Right lung (tissue), 5 donors: ENCODE data around the gene SPTB. TPM values are rescaled to one million over a fixed set of nuclear protein-coding genes. Genes with fewer than 3 reads are reported as not detected.

Source experiments
- DNase-seq, 2 donors: peaks; one replicate each; pipeline ENCODE4 v3.0.0-alpha.2; 2013
- polyA plus RNA-seq, 5 donors: library from polyadenylated mRNA; unstranded; fragments of 120-200 nt; gene quantifications; one replicate each; pipeline versions ENCODE4 v1.2.1 to v1.2.3, GENCODE V29; 2013; ENCODE audit warnings: inconsistent platforms in 1 of 5, low replicate concordance in 1 of 5; ENCODE audit not compliant: insufficient read length in 5 of 5, insufficient read depth in 1 of 5

Gene SPTB
- polyA plus RNA-seq, 5 donors = 2.7 to 8.0 (median 4.3) TPM

DNA sequence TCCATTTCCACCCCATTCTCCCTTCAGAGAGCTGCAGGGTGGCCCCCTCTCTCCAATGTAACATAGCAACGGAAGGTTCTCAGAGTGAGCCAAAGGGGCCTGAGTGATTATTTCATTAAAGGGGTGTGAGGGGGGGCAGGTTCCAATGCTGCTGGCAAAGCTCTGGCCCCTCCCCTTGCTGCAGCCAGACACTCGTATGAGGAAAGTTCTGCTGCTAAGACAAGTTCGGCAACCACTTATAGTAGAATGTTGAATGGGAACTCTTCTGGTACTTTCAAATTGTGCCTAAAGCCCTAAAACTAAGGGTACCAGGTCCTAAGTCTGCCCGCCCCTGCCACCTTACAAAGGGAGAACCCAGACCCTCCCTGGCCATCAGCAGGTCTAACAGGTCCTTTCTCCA lies 125.7 kb downstream of the SPTB start:
- DNase-seq = no peak

GRCh38 chr14:64753374-64753773 lies 126.3 kb downstream of the SPTB start:
- no peak for DNase-seq

- no peak for DNase-seq
These were observed 126.8 kb downstream of the SPTB start for GRCh38 chr14:64752909-64753308.

GRCh38 chr14:64748995-64749714 lies 130.6 kb downstream of the SPTB start:
- no peak for DNase-seq

- no peak for DNase-seq
These were observed 131.2 kb downstream of the SPTB start for GRCh38 chr14:64748521-64748920.

DNA sequence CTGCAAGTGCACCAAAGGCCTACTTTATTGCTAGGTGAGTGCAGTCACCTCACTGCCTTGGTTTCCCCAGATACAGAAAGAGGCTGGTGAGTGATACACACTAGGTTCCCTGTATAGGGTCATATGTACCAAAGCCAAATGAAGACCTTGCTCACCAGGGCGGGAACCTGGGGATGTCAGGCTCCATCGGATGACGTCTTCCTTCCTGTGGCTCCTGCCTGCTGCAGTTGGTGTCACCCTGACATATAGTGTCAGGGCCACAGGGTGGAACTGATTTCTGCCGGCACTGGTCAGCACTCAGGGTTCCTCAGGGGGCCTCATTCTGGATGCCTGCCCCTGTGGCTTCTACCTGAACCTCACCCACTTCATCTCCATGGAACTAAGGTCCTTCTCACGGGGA lies 132.4 kb downstream of the SPTB start:
- no peak for DNase-seq

- no peak for DNase-seq
These were observed 133.1 kb downstream of the SPTB start for GRCh38 chr14:64746298-64747250.

GRCh38 chr14:64745511-64746091 lies 134.1 kb downstream of the SPTB start:
- DNase-seq = no peak

DNA sequence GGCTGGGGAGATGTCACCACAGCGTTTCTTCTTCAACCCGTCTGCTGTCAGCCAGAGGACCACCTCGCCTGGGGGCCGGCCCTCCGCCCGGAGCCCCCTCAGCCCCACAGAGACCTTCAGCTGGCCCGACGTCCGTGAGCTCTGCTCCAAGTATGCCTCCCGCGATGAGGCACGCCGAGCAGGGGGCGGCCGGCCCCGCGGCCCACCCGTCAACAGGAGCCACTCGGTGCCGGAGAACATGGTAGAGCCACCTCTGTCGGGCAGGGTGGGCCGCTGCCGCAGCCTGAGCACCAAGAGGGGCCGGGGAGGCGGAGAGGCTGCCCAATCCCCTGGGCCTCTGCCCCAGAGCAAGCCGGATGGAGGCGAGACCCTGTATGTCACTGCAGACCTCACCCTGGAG lies 136.6 kb downstream of the SPTB start:
- no peak for DNase-seq

- DNase-seq = no peak
These were observed 137.7 kb downstream of the SPTB start for GRCh38 chr14:64741961-64742360.

- DNase-seq = no peak
These were observed 138.5 kb downstream of the SPTB start for GRCh38 chr14:64741200-64741599.

DNA sequence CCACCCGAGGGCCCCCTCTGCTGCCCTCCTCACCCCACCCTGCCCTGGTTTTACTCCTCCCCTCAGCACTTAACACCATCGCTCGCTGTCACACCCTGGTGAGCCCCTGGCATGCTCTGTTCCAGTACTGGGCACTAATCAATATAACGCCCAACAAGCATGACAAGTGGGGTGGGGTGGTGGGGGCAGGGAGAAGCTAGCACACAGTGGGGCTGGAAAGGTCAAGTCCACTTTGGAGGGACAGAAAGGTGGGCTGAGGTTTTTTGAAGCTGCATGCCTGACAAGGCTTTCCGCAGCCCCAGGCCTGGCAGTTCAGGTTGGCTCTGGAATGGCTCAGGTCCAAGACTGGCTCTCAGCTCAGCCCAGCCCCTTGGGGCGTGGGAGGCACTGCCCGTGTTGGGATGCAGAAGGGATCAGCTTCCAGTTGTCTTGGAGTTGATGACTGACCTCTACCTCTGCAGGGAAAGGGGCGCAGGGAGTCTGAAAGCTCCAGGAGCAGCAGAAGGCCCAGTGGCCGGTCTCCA lies 141.4 kb downstream of the SPTB start:
- no peak for DNase-seq

- no peak for DNase-seq
These were observed 142.1 kb downstream of the SPTB start for GRCh38 chr14:64737391-64738280.

DNA sequence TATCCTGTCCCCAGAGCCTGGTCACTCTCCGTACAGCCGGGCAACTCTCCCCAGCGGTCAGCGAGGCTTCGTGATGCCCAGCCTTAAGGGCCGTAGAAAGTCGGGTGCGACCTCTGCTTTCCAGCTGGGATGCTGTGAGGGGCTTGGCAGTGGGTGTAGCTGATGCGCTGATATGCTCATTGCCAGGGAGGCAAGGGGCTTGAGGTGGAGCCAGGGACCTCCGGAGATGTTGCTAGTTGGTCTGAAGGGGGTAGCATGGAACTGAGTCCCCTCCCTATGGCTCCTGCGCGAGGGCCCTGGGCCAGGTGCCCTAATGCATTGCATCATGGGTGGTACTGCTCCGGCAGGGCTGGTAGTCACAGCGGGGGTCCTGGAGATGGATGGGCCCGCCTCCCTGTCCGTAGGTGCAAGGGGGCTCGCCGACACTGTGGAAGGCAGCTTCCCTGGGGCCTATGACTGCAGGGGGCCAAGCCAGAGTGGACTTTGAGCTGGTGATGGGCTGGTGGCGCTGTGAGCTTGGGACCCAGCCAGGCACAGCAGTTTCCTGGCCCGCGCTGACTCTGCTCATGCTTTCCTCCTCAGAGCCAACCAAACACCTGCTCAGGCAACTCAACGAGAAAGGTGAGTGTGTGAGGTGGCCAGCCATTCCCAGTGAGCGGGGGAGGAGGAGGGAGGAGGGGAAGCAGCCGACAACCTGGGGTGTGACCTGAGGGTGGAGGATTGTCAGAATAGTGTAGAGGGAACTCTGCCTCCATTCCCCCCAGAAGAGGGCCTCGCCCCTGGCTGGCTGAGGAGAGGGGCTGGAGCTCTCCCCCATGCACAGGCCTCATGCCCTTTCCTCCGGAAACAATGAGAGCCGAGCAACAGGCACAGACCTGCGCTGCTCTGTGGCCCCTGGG lies 143.2 kb downstream of the SPTB start:
- no peak for DNase-seq

DNA sequence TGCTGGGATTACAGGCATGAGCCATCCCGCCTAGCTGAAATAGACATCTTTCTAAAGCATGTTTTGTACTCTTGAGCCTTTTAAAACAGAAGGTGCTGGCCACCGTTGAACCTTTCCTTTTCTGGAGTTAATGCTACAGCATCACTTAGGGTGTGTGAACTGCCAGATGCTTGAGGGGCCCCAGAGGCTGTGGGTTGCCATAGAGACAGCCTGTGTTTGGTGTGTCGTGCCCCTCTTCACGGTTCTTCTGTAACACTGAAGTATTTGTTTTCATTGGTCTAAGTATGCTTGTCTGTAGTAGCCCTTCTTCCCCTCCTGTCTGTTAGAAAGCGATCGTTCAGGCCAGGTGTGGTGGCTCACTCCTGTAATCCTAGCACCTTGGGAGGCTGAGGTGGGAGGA lies 144.7 kb downstream of the SPTB start:
- DNase-seq = no peak

GRCh38 chr14:64733899-64734298 lies 145.8 kb downstream of the SPTB start:
- DNase-seq = no peak

DNA sequence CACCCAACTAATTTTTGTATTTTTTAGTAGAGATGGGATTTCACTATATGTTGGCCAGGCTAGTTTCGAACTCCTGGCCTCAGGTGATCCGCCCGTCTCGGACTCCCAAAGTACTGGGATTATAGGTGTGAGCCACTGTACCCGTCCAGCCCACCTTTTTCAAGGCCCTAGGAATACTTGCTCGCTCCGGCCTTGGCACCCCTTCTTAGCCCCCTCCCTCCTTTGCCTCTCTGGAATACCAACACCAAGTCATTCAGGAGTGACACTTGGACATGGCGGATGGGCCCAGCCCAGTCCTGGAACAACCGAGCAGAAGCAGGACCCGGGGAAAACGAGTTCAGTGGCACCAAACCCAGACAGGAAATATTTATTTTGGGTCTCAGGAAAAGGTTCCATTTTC lies 146.4 kb downstream of the SPTB start:
- DNase-seq = no peak

- DNase-seq = no peak
These were observed 147.1 kb downstream of the SPTB start for GRCh38 chr14:64732536-64733120.

GRCh38 chr14:64732066-64732465 lies 147.6 kb downstream of the SPTB start:
- DNase-seq = no peak

DNA sequence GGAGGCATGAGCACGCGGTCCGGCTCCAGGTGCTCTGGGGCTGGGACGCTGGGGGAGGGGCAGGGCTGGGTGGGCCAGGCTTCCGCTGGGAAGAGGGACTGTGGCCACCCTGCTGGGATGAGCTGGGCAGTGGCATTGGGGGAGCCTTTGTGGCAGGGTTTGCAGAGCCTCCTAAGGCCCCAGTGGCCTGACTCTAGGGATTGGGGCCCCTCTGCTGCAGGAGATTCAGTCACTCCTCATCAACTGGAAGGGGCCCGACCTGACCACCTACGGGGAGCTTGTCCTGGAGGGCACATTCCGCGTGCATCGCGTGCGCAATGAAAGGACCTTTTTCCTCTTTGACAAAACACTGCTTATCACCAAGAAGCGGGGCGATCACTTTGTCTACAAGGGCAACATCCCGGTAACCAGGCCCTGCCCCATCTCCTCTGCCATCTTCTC lies 148.5 kb downstream of the SPTB start:
- no peak for DNase-seq
